Loucy (cell line): ENCODE measurements around the gene TAF3.

Experiments used
- H2AFZ ChIP-seq: fragments of 200-600 bp; sonication (generic); 2 replicates; pipeline ENCODE4 v1.6.0; 2016; ENCODE audit warnings: antibody characterized with exemption, mild to moderate bottlenecking, low read length, moderate library complexity
- H3F3A ChIP-seq: fragments of 200-600 bp; 2 replicates; pipeline ENCODE4 v1.6.0; 2016; ENCODE audit warnings: antibody characterized with exemption, low read depth, mild to moderate bottlenecking
- H3K27me3 ChIP-seq: fragments of 200-600 bp; sonication (generic); 2 replicates; pipeline ENCODE4 v1.6.1; 2014; ENCODE audit warnings: low read length, mild to moderate bottlenecking; ENCODE audit not compliant: insufficient read depth, poor library complexity, severe bottlenecking
- H3K36me3 ChIP-seq: fragments of 200-600 bp; sonication (generic); 2 replicates; pipeline ENCODE4 v1.6.1; 2016; ENCODE audit warnings: low read length; ENCODE audit not compliant: insufficient read depth
- H3K4me1 ChIP-seq: fragments of 200-600 bp; sonication (generic); 2 replicates; pipeline ENCODE4 v1.5.1; 2014; ENCODE audit warnings: low read length, mild to moderate bottlenecking; ENCODE audit not compliant: insufficient read depth, poor library complexity, severe bottlenecking
- H3K4me2 ChIP-seq: fragments of 200-600 bp; sonication (generic); 2 replicates; pipeline ENCODE4 v1.6.0; 2014; ENCODE audit warnings: antibody characterized with exemption, low read length, low read depth, mild to moderate bottlenecking; ENCODE audit not compliant: poor library complexity, severe bottlenecking
- H3K4me3 ChIP-seq: fragments of 200-600 bp; sonication (generic); 2 replicates; pipeline ENCODE4 v1.5.1; 2014; ENCODE audit warnings: low read length, mild to moderate bottlenecking, mixed read lengths; ENCODE audit not compliant: poor library complexity, severe bottlenecking
- H3K79me2 ChIP-seq: fragments of 200-600 bp; sonication (generic); 2 replicates; pipeline ENCODE4 v1.6.1; 2014; ENCODE audit warnings: low read length; ENCODE audit not compliant: insufficient read depth
- H3K9ac ChIP-seq: fragments of 200-600 bp; sonication (generic); 2 replicates; pipeline ENCODE4 v1.6.0; 2014; ENCODE audit warnings: mild to moderate bottlenecking, low read depth, low read length, moderate library complexity; ENCODE audit not compliant: poor library complexity, severe bottlenecking
- H3K9me2 ChIP-seq: fragments of 200-600 bp; sonication (generic); replicated peaks from 2 replicates; pipeline ENCODE4 v1.6.1; 2016; ENCODE audit warnings: low read depth, low read length, mixed read lengths
- H3K9me3 ChIP-seq: fragments of 200-600 bp; sonication (generic); 2 replicates; pipeline ENCODE4 v1.6.1; 2014; ENCODE audit warnings: mild to moderate bottlenecking, antibody characterized with exemption, low read length, low read depth; ENCODE audit not compliant: insufficient read depth
- H4K20me1 ChIP-seq: fragments of 200-600 bp; sonication (generic); 2 replicates; pipeline ENCODE4 v1.6.0; 2014; ENCODE audit warnings: antibody characterized with exemption, low read length, mild to moderate bottlenecking; ENCODE audit not compliant: insufficient read depth, poor library complexity, severe bottlenecking
- CTCF ChIP-seq: fragments of 200-600 bp; sonication (generic); conservative IDR thresholded peaks from 2 replicates; pipeline ENCODE4 v1.5.1; 2014; ENCODE audit warnings: mild to moderate bottlenecking, antibody characterized with exemption, low read length
- EZH2phosphoT487 ChIP-seq: fragments of 200-600 bp; IDR thresholded peaks from 2 replicates; pipeline ENCODE4 v1.6.1; 2018; ENCODE audit warnings: antibody characterized with exemption, mild to moderate bottlenecking, moderate library complexity, borderline replicate concordance

The TAF3 gene

GRCh38 chr10:7953447-7953846 is 135.1 kb downstream of the TAF3 start:
- H3K9ac ChIP-seq, result no peak overlapping the region
- no peaks in the 10 kb centered on the region for H3K9me2 ChIP-seq
- H3K4me1 ChIP-seq, result peaks cover 17% of the 10 kb centered on the region
- H3F3A ChIP-seq, result no peaks in the 10 kb centered on the region
- TF ChIP-seq CTCF (no peak), EZH2phosphoT487 (no peak)
- no peaks in the 10 kb centered on the region for H3K36me3 ChIP-seq
- H3K27me3 ChIP-seq, result no peaks in the 10 kb centered on the region
- no peak overlapping the region for H3K4me3 ChIP-seq
- no peaks in the 10 kb centered on the region for H3K9me3 ChIP-seq
- H2AFZ ChIP-seq, result no peak overlapping the region
- H4K20me1 ChIP-seq, result no peaks in the 10 kb centered on the region
- no peak overlapping the region for H3K4me2 ChIP-seq
- peaks cover 11% of the 10 kb centered on the region; the same call in 1 of the 2 replicates for H3K79me2 ChIP-seq

GRCh38 chr10:7955446-7955845 is 137.1 kb downstream of the TAF3 start:
- TF ChIP-seq EZH2phosphoT487, result no peak
- H3K4me1 ChIP-seq, result peaks cover 20% of the 10 kb centered on the region
- H3K79me2 ChIP-seq, result peaks cover 7% of the 10 kb centered on the region; the same call in 1 of the 2 replicates
- H2AFZ ChIP-seq, result no peak overlapping the region
- H3K4me3 ChIP-seq, result no peak overlapping the region
- no peaks in the 10 kb centered on the region for H3K36me3 ChIP-seq
- H3F3A ChIP-seq, result no peaks in the 10 kb centered on the region
- no peak overlapping the region for H3K4me2 ChIP-seq
- H3K9me2 ChIP-seq, result no peaks in the 10 kb centered on the region
- H3K9me3 ChIP-seq, result no peaks in the 10 kb centered on the region
- H3K27me3 ChIP-seq, result no peaks in the 10 kb centered on the region
- no peak overlapping the region for H3K9ac ChIP-seq
- H4K20me1 ChIP-seq, result no peaks in the 10 kb centered on the region

- peaks cover 20% of the 10 kb centered on the region for H3K4me1 ChIP-seq
- H2AFZ ChIP-seq, result no peak overlapping the region
- peak overlapping the region; percentile 16 for H3K4me2 ChIP-seq
- peaks cover 7% of the 10 kb centered on the region; the same call in 1 of the 2 replicates for H3K79me2 ChIP-seq
- H3K9me3 ChIP-seq, result no peaks in the 10 kb centered on the region
- H3F3A ChIP-seq, result no peaks in the 10 kb centered on the region
- TF ChIP-seq CTCF, result no peak
- no peak for TF ChIP-seq EZH2phosphoT487
- H3K9me2 ChIP-seq, result no peaks in the 10 kb centered on the region
- no peaks in the 10 kb centered on the region for H3K36me3 ChIP-seq
- no peaks in the 10 kb centered on the region for H4K20me1 ChIP-seq
- no peak overlapping the region for H3K4me3 ChIP-seq
- H3K9ac ChIP-seq, result no peak overlapping the region
- H3K27me3 ChIP-seq, result no peaks in the 10 kb centered on the region
Measured at GRCh38 chr10:7956508-7956907, 138.2 kb downstream of the TAF3 start.

- peaks cover 20% of the 10 kb centered on the region for H3K4me1 ChIP-seq
- no peaks in the 10 kb centered on the region for H3K27me3 ChIP-seq
- H3K9ac ChIP-seq, result no peak overlapping the region
- no peaks in the 10 kb centered on the region for H3K36me3 ChIP-seq
- no peaks in the 10 kb centered on the region for H3K9me3 ChIP-seq
- no peak overlapping the region for H3K4me3 ChIP-seq
- no peaks in the 10 kb centered on the region for H4K20me1 ChIP-seq
- no peak for TF ChIP-seq EZH2phosphoT487
- no peak for TF ChIP-seq CTCF
- peaks cover 7% of the 10 kb centered on the region; the same call in 1 of the 2 replicates for H3K79me2 ChIP-seq
- no peak overlapping the region for H3K4me2 ChIP-seq
- no peak overlapping the region for H2AFZ ChIP-seq
- no peaks in the 10 kb centered on the region for H3F3A ChIP-seq
- H3K9me2 ChIP-seq, result no peaks in the 10 kb centered on the region
Measured at GRCh38 chr10:7957591-7957990, 139.3 kb downstream of the TAF3 start.
